ENCODE measurements around the gene C19orf53. TPM values are rescaled to one million over a fixed set of nuclear protein-coding genes. Genes with fewer than 3 reads are reported as not detected.

The C19orf53 gene
- total RNA-seq, 1 donor from 2014 or later: 95.6 TPM

DNA sequence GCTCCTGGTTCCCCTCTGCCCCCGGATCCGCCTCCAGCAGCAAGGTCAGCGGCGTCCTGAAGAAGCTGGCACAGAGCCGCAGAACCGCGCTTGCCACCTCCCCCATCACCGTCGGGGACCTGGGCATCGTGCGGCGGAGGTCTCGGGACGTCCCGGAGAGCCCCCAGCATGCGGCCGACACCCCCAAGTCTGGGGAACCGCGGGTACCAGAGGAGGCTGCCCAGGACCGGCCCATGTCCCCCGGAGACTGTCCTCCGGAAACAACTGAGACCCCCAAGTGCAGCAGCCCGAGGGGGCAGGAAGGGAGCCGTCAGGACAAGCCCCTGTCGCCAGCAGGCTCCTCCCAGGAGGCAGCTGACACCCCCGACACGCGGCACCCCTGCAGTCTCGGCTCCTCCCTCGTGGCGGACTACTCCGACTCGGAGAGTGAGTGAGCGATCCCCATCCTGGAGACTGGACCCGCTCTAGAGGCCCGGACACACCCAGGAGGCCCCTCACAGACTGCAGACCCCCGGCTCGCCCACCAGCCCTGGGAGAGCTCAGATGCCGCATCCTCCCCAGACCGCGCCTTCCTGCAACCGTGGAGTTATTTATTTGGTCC, 11.5 kb upstream of the C19orf53 start:
- Histone ChIP-seq H3F3A (ENCODE audit: low read depth) (peaks cover 9% of the 10 kb centered on the region), H3K4me3 (no peak overlapping the region), H3K27me3 (peaks cover 14% of the 10 kb centered on the region), H4K20me1 (ENCODE audit: low read depth) (peaks cover 7% of the 10 kb centered on the region), H3K4me1 (no peaks in the 10 kb centered on the region), H3K4me2 (no peak overlapping the region), H3K79me2 (ENCODE audit: low read depth) (no peaks in the 10 kb centered on the region), H3K9me3 (ENCODE audit: low read depth) (no peaks in the 10 kb centered on the region), H2AFZ (replicated peaks) (no peak overlapping the region), H3K27ac (no peak overlapping the region), H3K9ac (no peak overlapping the region), H3K36me3 (no peaks in the 10 kb centered on the region)
- no peak overlapping the region for H3K4me3 Mint-ChIP-seq
- no peak for DNase-seq (ENCODE audit: low spot score)
- peaks cover 5% of the 10 kb centered on the region for H3K27me3 Mint-ChIP-seq (ENCODE audit: insufficient read depth, low read depth)
- H3K9me3 Mint-ChIP-seq: peaks cover 2% of the 10 kb centered on the region
- peaks cover 8% of the 10 kb centered on the region for H3K4me1 Mint-ChIP-seq
- TF ChIP-seq EZH2phosphoT487 (IDR thresholded peaks at IDR 0.05): no peak
- TF ChIP-seq EZH2 (IDR thresholded peaks at IDR 0.05): no peak
- TF ChIP-seq, protein P1, sequence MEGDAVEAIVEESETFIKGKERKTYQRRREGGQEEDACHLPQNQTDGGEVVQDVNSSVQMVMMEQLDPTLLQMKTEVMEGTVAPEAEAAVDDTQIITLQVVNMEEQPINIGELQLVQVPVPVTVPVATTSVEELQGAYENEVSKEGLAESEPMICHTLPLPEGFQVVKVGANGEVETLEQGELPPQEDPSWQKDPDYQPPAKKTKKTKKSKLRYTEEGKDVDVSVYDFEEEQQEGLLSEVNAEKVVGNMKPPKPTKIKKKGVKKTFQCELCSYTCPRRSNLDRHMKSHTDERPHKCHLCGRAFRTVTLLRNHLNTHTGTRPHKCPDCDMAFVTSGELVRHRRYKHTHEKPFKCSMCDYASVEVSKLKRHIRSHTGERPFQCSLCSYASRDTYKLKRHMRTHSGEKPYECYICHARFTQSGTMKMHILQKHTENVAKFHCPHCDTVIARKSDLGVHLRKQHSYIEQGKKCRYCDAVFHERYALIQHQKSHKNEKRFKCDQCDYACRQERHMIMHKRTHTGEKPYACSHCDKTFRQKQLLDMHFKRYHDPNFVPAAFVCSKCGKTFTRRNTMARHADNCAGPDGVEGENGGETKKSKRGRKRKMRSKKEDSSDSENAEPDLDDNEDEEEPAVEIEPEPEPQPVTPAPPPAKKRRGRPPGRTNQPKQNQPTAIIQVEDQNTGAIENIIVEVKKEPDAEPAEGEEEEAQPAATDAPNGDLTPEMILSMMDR (IDR thresholded peaks at IDR 0.05): no peak
- H3K27ac Mint-ChIP-seq: no peak overlapping the region
- H3K36me3 Mint-ChIP-seq: peaks cover 13% of the 10 kb centered on the region

- no peak for DNase-seq (ENCODE audit: low spot score)
- Histone ChIP-seq H3K27ac (no peak overlapping the region), H3K9me3 (ENCODE audit: low read depth) (no peaks in the 10 kb centered on the region), H3K4me1 (no peaks in the 10 kb centered on the region), H3K9ac (no peak overlapping the region), H3K36me3 (no peaks in the 10 kb centered on the region), H3F3A (ENCODE audit: low read depth) (peaks cover 9% of the 10 kb centered on the region), H3K27me3 (peaks cover 14% of the 10 kb centered on the region), H3K4me3 (no peak overlapping the region), H3K79me2 (ENCODE audit: low read depth) (no peaks in the 10 kb centered on the region), H2AFZ (replicated peaks) (no peak overlapping the region), H3K4me2 (no peak overlapping the region), H4K20me1 (ENCODE audit: low read depth) (peaks cover 7% of the 10 kb centered on the region)
- no peak overlapping the region for H3K27ac Mint-ChIP-seq
- H3K27me3 Mint-ChIP-seq (ENCODE audit: insufficient read depth, low read depth): peaks cover 5% of the 10 kb centered on the region
- H3K4me3 Mint-ChIP-seq: peak overlapping the region; percentile 72
- TF ChIP-seq, protein P1 (IDR thresholded peaks at IDR 0.05): no peak
- TF ChIP-seq EZH2 (IDR thresholded peaks at IDR 0.05) (no peak), EZH2phosphoT487 (IDR thresholded peaks at IDR 0.05) (no peak)
- peaks cover 10% of the 10 kb centered on the region for H3K36me3 Mint-ChIP-seq
- H3K4me1 Mint-ChIP-seq: peaks cover 8% of the 10 kb centered on the region
- peaks cover 2% of the 10 kb centered on the region for H3K9me3 Mint-ChIP-seq
Measured at GRCh38 chr19:13763265-13763664, 11.0 kb upstream of the C19orf53 start.

- no peak within 1 kb of the TSS for H3K9ac ChIP-seq
- peaks cover 8% of the 10 kb centered on the region for H3K36me3 Mint-ChIP-seq
- TF ChIP-seq EZH2phosphoT487 (IDR thresholded peaks at IDR 0.05) (no peak), EZH2 (IDR thresholded peaks at IDR 0.05) (no peak)
- TF ChIP-seq, protein P1 (IDR thresholded peaks at IDR 0.05): no peak
- peak within 1 kb of the TSS; percentile 79 for H3K4me2 ChIP-seq
- H3K27me3 ChIP-seq: peaks cover 14% of the 10 kb centered on the region
- H3K4me1 ChIP-seq: no peaks in the 10 kb centered on the region
- H3K4me3 Mint-ChIP-seq: peak within 1 kb of the TSS; percentile 88
- no peaks in the 10 kb centered on the region for H3K36me3 ChIP-seq
- no peaks in the 10 kb centered on the region for H3K79me2 ChIP-seq (ENCODE audit: low read depth)
- H3K27ac ChIP-seq: no peak within 1 kb of the TSS
- H3K4me3 ChIP-seq: peak within 1 kb of the TSS; percentile 58
- peak; percentile 65 for DNase-seq (ENCODE audit: low spot score)
- peaks cover 8% of the 10 kb centered on the region for H3K4me1 Mint-ChIP-seq
- H3K9me3 Mint-ChIP-seq: peaks cover 2% of the 10 kb centered on the region
- peak within 1 kb of the TSS; percentile 85 for H3K27ac Mint-ChIP-seq
- peaks cover 7% of the 10 kb centered on the region for H4K20me1 ChIP-seq (ENCODE audit: low read depth)
- peak within 1 kb of the TSS; percentile 82 for H2AFZ ChIP-seq (replicated peaks)
- H3F3A ChIP-seq (ENCODE audit: low read depth): peaks cover 9% of the 10 kb centered on the region
- peaks cover 5% of the 10 kb centered on the region for H3K27me3 Mint-ChIP-seq (ENCODE audit: insufficient read depth, low read depth)
- no peaks in the 10 kb centered on the region for H3K9me3 ChIP-seq (ENCODE audit: low read depth)
Measured at GRCh38 chr19:13764101-13764807, 10.0 kb upstream of the C19orf53 start, which contains the start of gene MRI1. MRI1 (plus strand) TSS chr19:13764522; CDS start chr19:13764589, 67 bp downstream.
